H1 (cell line): Measurements from ENCODE around the gene CREB3. TPM values are rescaled to one million over a fixed set of nuclear protein-coding genes. Genes with fewer than 3 reads are reported as not detected.

Source experiments
- CTCF ChIA-PET: fragments of 300-600 bp; sonication (Branson Sonifier 250); formaldehyde crosslinking; loops from one replicate; lab custom pipeline; 2021; ENCODE audit not compliant: partially characterized antibody; lab: Charles Lee
- POLR2A ChIA-PET: fragments of 300-600 bp; sonication (Branson Sonifier 250); formaldehyde crosslinking; loops from one replicate; lab custom pipeline; 2021; ENCODE audit warnings: inconsistent platforms; ENCODE audit not compliant: partially characterized antibody; lab: Charles Lee
- DNase-seq, 2 experiments: peaks; one replicate each; pipeline versions ENCODE4 v3.0.0 to v3.0.0-alpha.2; 2010 to 2022; ENCODE audit warnings: low spot score in 2 of 2, low read depth in 1 of 2, mixed read lengths in 1 of 2
- FAIRE-seq: peaks from 2 replicates; lab custom pipeline; 2011; peaks lifted over from hg19 to GRCh38; lab: Jason Lieb, UNC
- H2AFZ ChIP-seq: 2 replicates; pipeline ENCODE4 v1.8.1; 2012; ENCODE audit warnings: low read length, inconsistent platforms
- H2AK5ac ChIP-seq: 2 replicates; pipeline ENCODE4 v1.6.1; 2013; ENCODE audit warnings: low read depth, low read length
- H2BK120ac ChIP-seq: replicated peaks from 2 replicates; pipeline ENCODE3; 2013; ENCODE audit warnings: low read depth, low read length, inconsistent platforms
- H2BK12ac ChIP-seq: 2 replicates; pipeline ENCODE4 v1.6.1; 2013; ENCODE audit warnings: low read depth, low read length
- H2BK15ac ChIP-seq: 2 replicates; pipeline ENCODE4 v1.6.1; 2013; ENCODE audit warnings: low read length
- H2BK20ac ChIP-seq: 2 replicates; pipeline ENCODE4 v1.6.1; 2013; ENCODE audit warnings: low read length
- H2BK5ac ChIP-seq: 2 replicates; pipeline ENCODE4 v1.6.1; 2013; ENCODE audit warnings: low read depth, low read length
- H3K14ac ChIP-seq: 2 replicates; pipeline ENCODE4 v1.6.1; 2013; ENCODE audit warnings: inconsistent platforms; ENCODE audit not compliant: insufficient read length
- H3K18ac ChIP-seq: 2 replicates; pipeline ENCODE4 v1.6.1; 2013; ENCODE audit warnings: low read length; ENCODE audit errors: extremely low read depth
- H3K23ac ChIP-seq: 2 replicates; pipeline ENCODE4 v1.6.1; 2013; ENCODE audit warnings: inconsistent platforms; ENCODE audit not compliant: insufficient read length
- H3K23me2 ChIP-seq: 2 replicates; pipeline ENCODE4 v1.6.1; 2013; ENCODE audit warnings: low read depth, low read length
- H3K27ac ChIP-seq: 2 replicates; pipeline ENCODE4 v1.6.1; 2011; ENCODE audit warnings: low read depth, low read length, inconsistent platforms
- H3K27me3 ChIP-seq, 4 experiments: replicated peaks in 1 of 4; 1 replicate in 1 of 4; 2 replicates in 3 of 4; pipeline versions ENCODE4 v1.6.1 to v1.8.1; 2011 to 2013; ENCODE audit warnings: low read length in 3 of 4, mild to moderate bottlenecking in 3 of 4, inconsistent platforms in 2 of 4, mixed read lengths in 2 of 4, moderate library complexity in 1 of 4; ENCODE audit not compliant: control insufficient read depth in 3 of 4, insufficient read depth in 3 of 4; ENCODE audit errors: extremely low read depth in 1 of 4
- H3K36me3 ChIP-seq, 4 experiments: 2 replicates each; pipeline versions ENCODE4 v1.6.1 to v1.8.1; 2011 to 2013; ENCODE audit warnings: mild to moderate bottlenecking in 4 of 4, low read length in 3 of 4, moderate library complexity in 2 of 4, control low read depth in 1 of 4, inconsistent platforms in 1 of 4; ENCODE audit not compliant: insufficient read depth in 4 of 4, control insufficient read depth in 2 of 4
- H3K4ac ChIP-seq: replicated peaks from 2 replicates; pipeline ENCODE3; 2013; ENCODE audit warnings: low read length, low read depth, mixed read lengths, inconsistent platforms; ENCODE audit not compliant: insufficient read length
- H3K4me1 ChIP-seq, 4 experiments: replicated peaks in 1 of 4; 1 replicate in 1 of 4; 2 replicates in 3 of 4; pipeline versions ENCODE4 v1.6.1 to v1.8.1; 2011 to 2013; ENCODE audit warnings: low read length in 3 of 4, inconsistent platforms in 2 of 4, mixed read lengths in 1 of 4; ENCODE audit not compliant: insufficient read depth in 4 of 4, control insufficient read depth in 3 of 4
- H3K4me2 ChIP-seq, 2 experiments: 2 replicates each; pipeline versions ENCODE4 v1.6.1 to v1.8.1; 2011 to 2013; ENCODE audit warnings: low read depth in 2 of 2, low read length in 2 of 2, control low read depth in 1 of 2, inconsistent platforms in 1 of 2, mild to moderate bottlenecking in 1 of 2; ENCODE audit not compliant: insufficient read depth in 1 of 2
- H3K4me3 ChIP-seq, 4 experiments: fragments of 200-600, 300-600 bp in 1 of 4; sonication (generic), shearing (Covaris generic), sonication (Bioruptor Twin) in 1 of 4; 2 replicates each; pipeline versions ENCODE4 v1.5.1 to v1.8.1; 2011 to 2016; ENCODE audit warnings: low read length in 4 of 4, low read depth in 3 of 4, control low read depth in 2 of 4, inconsistent platforms in 2 of 4, mild to moderate bottlenecking in 2 of 4, mixed read lengths in 1 of 4, moderate library complexity in 1 of 4; ENCODE audit not compliant: insufficient read depth in 2 of 4; ENCODE audit errors: extremely low read depth in 1 of 4
- H3K56ac ChIP-seq: replicated peaks from 2 replicates; pipeline ENCODE3; 2013; ENCODE audit warnings: low read depth, mild to moderate bottlenecking, mixed read lengths, low read length, inconsistent platforms; ENCODE audit not compliant: insufficient read length
- H3K79me1 ChIP-seq: 2 replicates; pipeline ENCODE4 v1.6.1; 2013; ENCODE audit warnings: low read depth, low read length, control low read depth
- H3K79me2 ChIP-seq, 2 experiments: 2 replicates each; pipeline versions ENCODE4 v1.6.1 to v1.8.1; 2012 to 2013; ENCODE audit warnings: low read length in 2 of 2, mild to moderate bottlenecking in 2 of 2, inconsistent platforms in 1 of 2; ENCODE audit not compliant: insufficient read depth in 2 of 2, control insufficient read depth in 1 of 2
- H3K9ac ChIP-seq, 4 experiments: replicated peaks in 1 of 4; 1 replicate in 1 of 4; 2 replicates in 3 of 4; pipeline versions ENCODE4 v1.6.1 to v1.8.1; 2011 to 2013; ENCODE audit warnings: low read depth in 3 of 4, low read length in 3 of 4, control low read depth in 2 of 4, mild to moderate bottlenecking in 2 of 4, moderate library complexity in 2 of 4, inconsistent platforms in 1 of 4; ENCODE audit errors: extremely low read depth in 1 of 4
- H3K9me3 ChIP-seq, 2 experiments: 2 replicates each; pipeline versions ENCODE4 v1.6.1 to v1.8.1; 2012 to 2013; ENCODE audit warnings: mild to moderate bottlenecking in 2 of 2, moderate library complexity in 2 of 2, control low read depth in 1 of 2, inconsistent platforms in 1 of 2, low read depth in 1 of 2, low read length in 1 of 2, mixed read lengths in 1 of 2; ENCODE audit not compliant: insufficient read depth in 2 of 2
- H4K20me1 ChIP-seq, 2 experiments: replicated peaks in 1 of 2; 2 replicates each; pipeline versions ENCODE3 to v1.8.1; 2011 to 2013; ENCODE audit warnings: inconsistent platforms in 2 of 2, low read length in 2 of 2, mild to moderate bottlenecking in 1 of 2; ENCODE audit not compliant: insufficient read depth in 2 of 2, control insufficient read depth in 1 of 2
- H4K5ac ChIP-seq: 2 replicates; pipeline ENCODE4 v1.6.1; 2013; ENCODE audit warnings: low read length, low read depth, mixed read lengths, inconsistent platforms; ENCODE audit not compliant: insufficient read length
- H4K8ac ChIP-seq: 2 replicates; pipeline ENCODE4 v1.8.0; 2013; ENCODE audit warnings: mild to moderate bottlenecking, moderate library complexity, low read length, inconsistent platforms; ENCODE audit not compliant: insufficient read depth; ENCODE audit errors: extremely low read depth
- H4K91ac ChIP-seq: replicated peaks from 2 replicates; pipeline ENCODE3; 2013; ENCODE audit warnings: low read length, mixed read lengths, inconsistent platforms; ENCODE audit not compliant: insufficient read length
- ATF2 ChIP-seq: IDR thresholded peaks from 2 replicates; pipeline ENCODE4 v1.6.1; 2012; ENCODE audit warnings: low read length, inconsistent platforms
- CBX5 ChIP-seq: fragments of 300-800, 300-1000 bp; sonication (generic); IDR thresholded peaks from 2 replicates; pipeline ENCODE4 v1.7.1; 2016; ENCODE audit warnings: antibody characterized with exemption, low read length, low read depth
- CHD1 ChIP-seq: IDR thresholded peaks from 2 replicates; pipeline ENCODE4 v1.6.1; 2012; ENCODE audit warnings: low read depth, low read length, improper control_type of control experiment
- GABPA ChIP-seq: IDR thresholded peaks from 2 replicates; pipeline ENCODE4 v1.6.1; 2011; ENCODE audit warnings: mild to moderate bottlenecking, low read length, moderate library complexity, borderline replicate concordance; ENCODE audit not compliant: insufficient read depth
- JUN ChIP-seq: IDR thresholded peaks from 2 replicates; pipeline ENCODE4 v1.6.1; 2011; ENCODE audit warnings: low read depth, mild to moderate bottlenecking, improper control_type of control experiment, low read length
- KDM1A ChIP-seq: fragments of 200-600, 300-600 bp; sonication (generic); IDR thresholded peaks from 2 replicates; pipeline ENCODE4 v1.7.1; 2016; ENCODE audit warnings: mild to moderate bottlenecking, low read length, borderline replicate concordance
- MAFK ChIP-seq: IDR thresholded peaks from 2 replicates; pipeline ENCODE4 v1.6.1; 2012; ENCODE audit warnings: low read depth, mild to moderate bottlenecking, improper control_type of control experiment, low read length
- PHF8 ChIP-seq: fragments of 200-600 bp; sonication (generic); conservative IDR thresholded peaks from 2 replicates; pipeline ENCODE4 v1.7.1; 2012; ENCODE audit warnings: low read depth, mild to moderate bottlenecking, inconsistent platforms, low read length, moderate library complexity
- POU5F1 ChIP-seq: IDR thresholded peaks from 2 replicates; pipeline ENCODE4 v1.6.1; 2011; ENCODE audit warnings: low read depth, mild to moderate bottlenecking, low read length, moderate library complexity
- SIX5 ChIP-seq: IDR thresholded peaks from 2 replicates; pipeline ENCODE4 v1.6.1; 2011; ENCODE audit warnings: mild to moderate bottlenecking, low read depth, low read length
- SP2 ChIP-seq: IDR thresholded peaks from 2 replicates; pipeline ENCODE4 v1.6.1; 2012; ENCODE audit warnings: mild to moderate bottlenecking, low read length, inconsistent platforms
- ZNF274 ChIP-seq: IDR thresholded peaks from 2 replicates; pipeline ENCODE4 v1.7.0; 2012; ENCODE audit warnings: low read length, borderline replicate concordance; ENCODE audit errors: extremely low read depth
- WGBS, 2 experiments: shearing (Covaris generic) in 1 of 2; methylation state at CpG; one replicate each; pipeline versions ENCODE4 v1.1.6 to v1.1.7; 2013 to 2015; ENCODE audit warnings: low lambda C conversion rate in 2 of 2, mixed read lengths in 2 of 2, inconsistent platforms in 1 of 2, low coverage in 1 of 2, missing lambda C conversion rate in 1 of 2; ENCODE audit not compliant: insufficient replicate concordance in 2 of 2, insufficient coverage in 1 of 2, insufficient read length in 1 of 2; ENCODE audit errors: extremely low coverage in 1 of 2, missing lambda C conversion rate in 1 of 2; 5-methylcytosine and 5-hydroxymethylcytosine counted together
- polyA plus RNA-seq, 7 experiments: library from polyadenylated mRNA; depleted of rRNA in 3 of 7; stranded (reverse) in 5 of 7; unstranded in 2 of 7; fragments of >200 nt in 5 of 7; fragments of 200-250 nt in 2 of 7; gene quantifications; 1 replicate in 5 of 7; 2 replicates in 1 of 7; 4 replicates in 1 of 7; pipeline versions ENCODE4 v1.2.1 to v1.2.3, GENCODE V29; 2011 to 2013; ENCODE audit warnings: missing spikeins in 2 of 7, mixed read lengths in 2 of 7
- total RNA-seq: library from RNA; stranded (reverse); fragmentation: NEBNext Ultra II Directional; extraction: Animal tissue kit (Norgen Biotek cat#: 25700); gene quantifications from 2 replicates; pipeline ENCODE4 v1.2.1, GENCODE V29; 2021

The CREB3 gene
- total and polyA plus RNA-seq, 2 of the 8 experiments (the other 6 are each of a cell fraction or from before 2014, with no cell fraction given): 24.4 to 25.7 TPM

DNA sequence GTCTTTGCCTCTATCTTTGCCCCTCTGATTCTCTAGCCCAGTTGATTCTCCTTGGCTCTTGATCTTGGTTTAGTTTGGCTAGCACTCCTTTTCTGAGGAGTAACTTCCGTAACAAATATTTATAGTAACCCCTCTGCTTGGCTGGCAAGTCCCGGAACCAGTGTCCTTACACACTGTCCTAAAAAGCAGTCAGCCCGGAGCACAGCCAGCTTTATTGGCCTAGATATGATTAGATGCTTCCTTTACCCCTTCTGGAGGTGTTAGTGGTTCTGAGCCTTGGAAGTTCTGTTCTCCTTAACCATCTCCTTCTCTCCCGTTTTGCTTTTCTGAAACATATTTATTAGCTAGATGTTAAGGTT lies 38.6 kb downstream of the CREB3 start:
- no peak overlapping the region for H3K27ac ChIP-seq
- POLR2A ChIA-PET: interaction anchor here (0.7 to 1.7 kb wide), 4 partner anchors 10 to 361 kb away, joined by 3 to 4 read pairs (median 4); no protein-coding TSS in a partner anchor
- no peaks in the 10 kb centered on the region for H3K79me2 ChIP-seq
- H2AK5ac ChIP-seq: no peak overlapping the region
- no peak overlapping the region for H3K23ac ChIP-seq
- H2BK20ac ChIP-seq: no peak overlapping the region
- no peaks in the 10 kb centered on the region for H4K20me1 ChIP-seq
- no peak overlapping the region for H4K5ac ChIP-seq
- WGBS, 2 experiments: 93% methylated on average over 4 of the region's 4 CpGs; no CpG with 5 or more reads in 1 of the 2 experiments
- peaks cover 0 to 6% (median 4%) of the 10 kb centered on the region in 4 experiments; a peak in 6 of 7 replicates for H3K4me1 ChIP-seq
- no peak overlapping the region for H3K18ac ChIP-seq
- H3K9me3 ChIP-seq: no peaks in the 10 kb centered on the region
- H3K4me2 ChIP-seq: no peak overlapping the region
- H2AFZ ChIP-seq: no peak overlapping the region
- no peaks in the 10 kb centered on the region for H3K27me3 ChIP-seq
- FAIRE-seq (no peak), DNase-seq (no peak)
- no peak overlapping the region for H3K4me3 ChIP-seq
- no peaks in the 10 kb centered on the region for H3K36me3 ChIP-seq
- H2BK15ac ChIP-seq: no peak overlapping the region
- no peak overlapping the region for H3K9ac ChIP-seq
- H4K91ac ChIP-seq: no peak overlapping the region
- H3K79me1 ChIP-seq: no peaks in the 10 kb centered on the region
- no peak overlapping the region for H2BK12ac ChIP-seq
- no peak overlapping the region for H3K4ac ChIP-seq
- no peak overlapping the region for H3K14ac ChIP-seq
- CTCF ChIA-PET: interaction anchor here (0.6 to 3.2 kb wide), 9 partner anchors 8 to 1438 kb away, joined by 3 to 12 read pairs (median 4); partner anchors contain the start of genes CREB3 and TLN1
- H2BK120ac ChIP-seq: no peak overlapping the region
- H3K23me2 ChIP-seq: no peaks in the 10 kb centered on the region
- no peak overlapping the region for H3K56ac ChIP-seq
- no peak overlapping the region for H2BK5ac ChIP-seq
- no peak overlapping the region for H4K8ac ChIP-seq
- TF ChIP-seq PHF8 (no peak), ATF2 (no peak), SP2 (no peak), POU5F1 (no peak), JUN (no peak), GABPA (no peak), ZNF274 (no peak), CBX5 (no peak), SIX5 (no peak), CHD1 (no peak), KDM1A (no peak), MAFK (no peak)
